Hepatocyte (in vitro differentiated cells): ENCODE data around the gene FGFBP3.

Source experiments
- EZH2 ChIP-seq: fragments of 200-600 bp; sonication (generic); IDR thresholded peaks from 2 replicates; pipeline ENCODE4 v1.6.1; 2016; ENCODE audit warnings: antibody characterized with exemption, mild to moderate bottlenecking, borderline replicate concordance
- EZH2phosphoT487 ChIP-seq: fragments of 200-600 bp; sonication (generic); IDR thresholded peaks from one replicate; pipeline ENCODE4 v1.6.1; 2018; ENCODE audit warnings: antibody characterized with exemption, mild to moderate bottlenecking, low read depth, moderate library complexity; ENCODE audit not compliant: unreplicated experiment, severe bottlenecking
- TF ChIP-seq, protein P1 (sequence below): fragments of 200-600 bp; sonication (generic); IDR thresholded peaks from 2 replicates; pipeline ENCODE4 v1.5.1; 2016; ENCODE audit warnings: antibody characterized with exemption, mild to moderate bottlenecking; ENCODE audit not compliant: poor library complexity

DNA sequence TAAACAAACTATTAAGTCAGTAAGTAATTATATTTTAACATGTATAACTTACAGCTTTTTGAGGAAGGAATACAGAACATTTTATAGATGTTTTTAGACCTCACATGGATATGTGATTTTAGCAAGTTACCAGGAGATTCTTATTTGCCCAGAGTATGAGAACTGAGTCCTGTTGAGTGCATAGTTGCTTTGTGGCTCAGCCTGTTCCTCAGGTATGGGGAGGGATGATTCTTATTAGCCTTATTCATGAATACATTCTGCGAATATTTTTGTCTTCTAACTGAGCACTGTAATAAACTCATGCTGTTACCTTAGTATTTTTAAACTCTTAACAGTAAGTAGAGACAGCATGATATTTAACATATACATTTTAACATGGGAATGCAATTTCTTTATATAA lies 32.1 kb upstream of the FGFBP3 start:
- TF ChIP-seq, protein P1, sequence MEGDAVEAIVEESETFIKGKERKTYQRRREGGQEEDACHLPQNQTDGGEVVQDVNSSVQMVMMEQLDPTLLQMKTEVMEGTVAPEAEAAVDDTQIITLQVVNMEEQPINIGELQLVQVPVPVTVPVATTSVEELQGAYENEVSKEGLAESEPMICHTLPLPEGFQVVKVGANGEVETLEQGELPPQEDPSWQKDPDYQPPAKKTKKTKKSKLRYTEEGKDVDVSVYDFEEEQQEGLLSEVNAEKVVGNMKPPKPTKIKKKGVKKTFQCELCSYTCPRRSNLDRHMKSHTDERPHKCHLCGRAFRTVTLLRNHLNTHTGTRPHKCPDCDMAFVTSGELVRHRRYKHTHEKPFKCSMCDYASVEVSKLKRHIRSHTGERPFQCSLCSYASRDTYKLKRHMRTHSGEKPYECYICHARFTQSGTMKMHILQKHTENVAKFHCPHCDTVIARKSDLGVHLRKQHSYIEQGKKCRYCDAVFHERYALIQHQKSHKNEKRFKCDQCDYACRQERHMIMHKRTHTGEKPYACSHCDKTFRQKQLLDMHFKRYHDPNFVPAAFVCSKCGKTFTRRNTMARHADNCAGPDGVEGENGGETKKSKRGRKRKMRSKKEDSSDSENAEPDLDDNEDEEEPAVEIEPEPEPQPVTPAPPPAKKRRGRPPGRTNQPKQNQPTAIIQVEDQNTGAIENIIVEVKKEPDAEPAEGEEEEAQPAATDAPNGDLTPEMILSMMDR: no peak
- no peak for TF ChIP-seq EZH2
- TF ChIP-seq EZH2phosphoT487: no peak
